ENCODE measurements around the gene AIFM2.

DNA sequence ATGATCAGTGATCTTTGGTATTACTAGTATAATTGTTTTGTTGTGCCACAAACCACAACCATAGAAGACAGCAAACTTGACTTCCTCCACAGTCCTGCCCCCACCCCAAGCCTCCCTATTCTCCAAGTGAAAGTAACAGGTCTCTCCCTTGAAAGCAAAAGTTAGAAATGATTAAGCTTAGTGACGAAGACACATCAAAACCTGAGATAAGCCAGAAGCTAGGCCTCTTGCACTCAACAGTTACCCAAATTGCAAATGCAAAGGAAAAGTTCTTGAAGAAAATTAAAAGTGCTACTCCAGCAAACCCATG, 30.2 kb upstream of the AIFM2 start:
- TF ChIP-seq NCOA2 (IDR thresholded peaks at IDR 0.05; ENCODE audit: partially characterized antibody in 2 of 2) (no peak), FOSL1 (tag; conservative IDR thresholded peaks at IDR 0.05) (no peak), MXI1 (IDR thresholded peaks at IDR 0.05; ENCODE audit: low read depth, low read length) (no peak), RCOR1 (IDR thresholded peaks at IDR 0.05; ENCODE audit: borderline replicate concordance in 1 of 2, low read depth in 2 of 2, low read length in 2 of 2) (no peak), POLR2AphosphoS5 (IDR thresholded peaks at IDR 0.05; ENCODE audit: control insufficient read depth, insufficient read depth, low read depth, low read length) (no peak), CBX8 (IDR thresholded peaks at IDR 0.05; ENCODE audit: borderline replicate concordance, extremely low read depth, low read depth, low read length, poor library complexity, severe bottlenecking) (no peak), PTRF (tag; IDR thresholded peaks at IDR 0.05) (no peak), NFIC (IDR thresholded peaks at IDR 0.05) (no peak), ZNF253 (CRISPR knock-in tag; conservative IDR thresholded peaks at IDR 0.05) (no peak)
- TF ChIP-seq, protein P1, sequence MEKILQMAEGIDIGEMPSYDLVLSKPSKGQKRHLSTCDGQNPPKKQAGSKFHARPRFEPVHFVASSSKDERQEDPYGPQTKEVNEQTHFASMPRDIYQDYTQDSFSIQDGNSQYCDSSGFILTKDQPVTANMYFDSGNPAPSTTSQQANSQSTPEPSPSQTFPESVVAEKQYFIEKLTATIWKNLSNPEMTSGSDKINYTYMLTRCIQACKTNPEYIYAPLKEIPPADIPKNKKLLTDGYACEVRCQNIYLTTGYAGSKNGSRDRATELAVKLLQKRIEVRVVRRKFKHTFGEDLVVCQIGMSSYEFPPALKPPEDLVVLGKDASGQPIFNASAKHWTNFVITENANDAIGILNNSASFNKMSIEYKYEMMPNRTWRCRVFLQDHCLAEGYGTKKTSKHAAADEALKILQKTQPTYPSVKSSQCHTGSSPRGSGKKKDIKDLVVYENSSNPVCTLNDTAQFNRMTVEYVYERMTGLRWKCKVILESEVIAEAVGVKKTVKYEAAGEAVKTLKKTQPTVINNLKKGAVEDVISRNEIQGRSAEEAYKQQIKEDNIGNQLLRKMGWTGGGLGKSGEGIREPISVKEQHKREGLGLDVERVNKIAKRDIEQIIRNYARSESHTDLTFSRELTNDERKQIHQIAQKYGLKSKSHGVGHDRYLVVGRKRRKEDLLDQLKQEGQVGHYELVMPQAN (IDR thresholded peaks at IDR 0.05; ENCODE audit: borderline replicate concordance): no peak
- TF ChIP-seq, protein P2, sequence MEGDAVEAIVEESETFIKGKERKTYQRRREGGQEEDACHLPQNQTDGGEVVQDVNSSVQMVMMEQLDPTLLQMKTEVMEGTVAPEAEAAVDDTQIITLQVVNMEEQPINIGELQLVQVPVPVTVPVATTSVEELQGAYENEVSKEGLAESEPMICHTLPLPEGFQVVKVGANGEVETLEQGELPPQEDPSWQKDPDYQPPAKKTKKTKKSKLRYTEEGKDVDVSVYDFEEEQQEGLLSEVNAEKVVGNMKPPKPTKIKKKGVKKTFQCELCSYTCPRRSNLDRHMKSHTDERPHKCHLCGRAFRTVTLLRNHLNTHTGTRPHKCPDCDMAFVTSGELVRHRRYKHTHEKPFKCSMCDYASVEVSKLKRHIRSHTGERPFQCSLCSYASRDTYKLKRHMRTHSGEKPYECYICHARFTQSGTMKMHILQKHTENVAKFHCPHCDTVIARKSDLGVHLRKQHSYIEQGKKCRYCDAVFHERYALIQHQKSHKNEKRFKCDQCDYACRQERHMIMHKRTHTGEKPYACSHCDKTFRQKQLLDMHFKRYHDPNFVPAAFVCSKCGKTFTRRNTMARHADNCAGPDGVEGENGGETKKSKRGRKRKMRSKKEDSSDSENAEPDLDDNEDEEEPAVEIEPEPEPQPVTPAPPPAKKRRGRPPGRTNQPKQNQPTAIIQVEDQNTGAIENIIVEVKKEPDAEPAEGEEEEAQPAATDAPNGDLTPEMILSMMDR (IDR thresholded peaks at IDR 0.05 in 2 of 3, conservative IDR thresholded peaks at IDR 0.05 in 1 of 3; ENCODE audit: insufficient read depth in 2 of 3, low read depth in 1 of 3, low read length in 3 of 3): no peak
- TF ChIP-seq, protein P3, sequence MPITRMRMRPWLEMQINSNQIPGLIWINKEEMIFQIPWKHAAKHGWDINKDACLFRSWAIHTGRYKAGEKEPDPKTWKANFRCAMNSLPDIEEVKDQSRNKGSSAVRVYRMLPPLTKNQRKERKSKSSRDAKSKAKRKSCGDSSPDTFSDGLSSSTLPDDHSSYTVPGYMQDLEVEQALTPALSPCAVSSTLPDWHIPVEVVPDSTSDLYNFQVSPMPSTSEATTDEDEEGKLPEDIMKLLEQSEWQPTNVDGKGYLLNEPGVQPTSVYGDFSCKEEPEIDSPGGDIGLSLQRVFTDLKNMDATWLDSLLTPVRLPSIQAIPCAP (CRISPR knock-in tag; IDR thresholded peaks at IDR 0.05; ENCODE audit: borderline replicate concordance): no peak
- TF ChIP-seq, protein P4, sequence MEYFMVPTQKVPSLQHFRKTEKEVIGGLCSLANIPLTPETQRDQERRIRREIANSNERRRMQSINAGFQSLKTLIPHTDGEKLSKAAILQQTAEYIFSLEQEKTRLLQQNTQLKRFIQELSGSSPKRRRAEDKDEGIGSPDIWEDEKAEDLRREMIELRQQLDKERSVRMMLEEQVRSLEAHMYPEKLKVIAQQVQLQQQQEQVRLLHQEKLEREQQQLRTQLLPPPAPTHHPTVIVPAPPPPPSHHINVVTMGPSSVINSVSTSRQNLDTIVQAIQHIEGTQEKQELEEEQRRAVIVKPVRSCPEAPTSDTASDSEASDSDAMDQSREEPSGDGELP (CRISPR knock-in tag; IDR thresholded peaks at IDR 0.05; ENCODE audit: borderline replicate concordance): no peak
- TF ChIP-seq, protein P5, sequence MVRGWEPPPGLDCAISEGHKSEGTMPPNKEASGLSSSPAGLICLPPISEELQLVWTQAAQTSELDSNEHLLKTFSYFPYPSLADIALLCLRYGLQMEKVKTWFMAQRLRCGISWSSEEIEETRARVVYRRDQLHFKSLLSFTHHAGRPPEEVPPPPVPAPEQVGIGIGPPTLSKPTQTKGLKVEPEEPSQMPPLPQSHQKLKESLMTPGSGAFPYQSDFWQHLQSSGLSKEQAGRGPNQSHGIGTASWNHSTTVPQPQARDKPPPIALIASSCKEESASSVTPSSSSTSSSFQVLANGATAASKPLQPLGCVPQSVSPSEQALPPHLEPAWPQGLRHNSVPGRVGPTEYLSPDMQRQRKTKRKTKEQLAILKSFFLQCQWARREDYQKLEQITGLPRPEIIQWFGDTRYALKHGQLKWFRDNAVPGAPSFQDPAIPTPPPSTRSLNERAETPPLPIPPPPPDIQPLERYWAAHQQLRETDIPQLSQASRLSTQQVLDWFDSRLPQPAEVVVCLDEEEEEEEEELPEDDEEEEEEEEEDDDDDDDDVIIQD (CRISPR knock-in tag; IDR thresholded peaks at IDR 0.05): no peak
